GM19397 (cell line): ENCODE measurements around the gene EZH2.

ENCODE experiments used
- ATAC-seq: cut with Tn5 transposase; IDR thresholded peaks from one replicate; pipeline ENCODE4 v1.9.1; 2021; ENCODE audit warnings: mild to moderate bottlenecking, moderate library complexity; ENCODE audit not compliant: unreplicated experiment

The EZH2 gene

GRCh38 chr7:148884049-148884298, at the start of gene EZH2:
Gene EZH2, minus strand, starts transcription at chr7:148884291. Its CDS starts 36,993 bp downstream, at chr7:148847298.
- ATAC-seq: no peak

- no peak for ATAC-seq
Observed at GRCh38 chr7:148931470-148931869, 47.4 kb upstream of the EZH2 start.

GRCh38 chr7:148930335-148930734, 46.2 kb upstream of the EZH2 start:
- no peak for ATAC-seq

GRCh38 chr7:148929176-148929575, 45.1 kb upstream of the EZH2 start:
- ATAC-seq: no peak

GRCh38 chr7:148927123-148928045, 43.3 kb upstream of the EZH2 start:
- no peak for ATAC-seq

- ATAC-seq: no peak
Observed at GRCh38 chr7:148925836-148926235, 41.7 kb upstream of the EZH2 start.

- no peak for ATAC-seq
Observed at GRCh38 chr7:148924011-148924410, 39.9 kb upstream of the EZH2 start.

- no peak for ATAC-seq
Observed at GRCh38 chr7:148921806-148922205, 37.7 kb upstream of the EZH2 start.

GRCh38 chr7:148921189-148921588, 37.1 kb upstream of the EZH2 start:
- ATAC-seq: no peak

- no peak for ATAC-seq
Observed at GRCh38 chr7:148919859-148920258, 35.8 kb upstream of the EZH2 start.

GRCh38 chr7:148918058-148918596, 34.0 kb upstream of the EZH2 start:
- ATAC-seq: no peak

GRCh38 chr7:148916186-148916585, 32.1 kb upstream of the EZH2 start:
- ATAC-seq: no peak

- ATAC-seq: no peak
Observed at GRCh38 chr7:148915211-148915610, 31.1 kb upstream of the EZH2 start.

- no peak for ATAC-seq
Observed at GRCh38 chr7:148914208-148914777, 30.2 kb upstream of the EZH2 start.

GRCh38 chr7:148912758-148913541, 28.9 kb upstream of the EZH2 start:
- peak; percentile 55 for ATAC-seq

- no peak for ATAC-seq
Observed at GRCh38 chr7:148912151-148912550, 28.1 kb upstream of the EZH2 start.

- no peak for ATAC-seq
Observed at GRCh38 chr7:148911626-148912025, 27.5 kb upstream of the EZH2 start.

- ATAC-seq: no peak
Observed at GRCh38 chr7:148909568-148909967, 25.5 kb upstream of the EZH2 start.

GRCh38 chr7:148906707-148907498, 22.8 kb upstream of the EZH2 start:
- ATAC-seq: no peak

GRCh38 chr7:148905093-148905666, 21.1 kb upstream of the EZH2 start:
- ATAC-seq: no peak
